WTC11 (cell line): Measurements from ENCODE around the gene SLC35F1. TPM values are rescaled to one million over a fixed set of nuclear protein-coding genes. Genes with fewer than 3 reads are reported as not detected.

Experiments
- ATAC-seq: fragments of 200-7000 bp; cut with Tn5 transposase; 2 replicates; pipeline ENCODE4 v1.10.0; 2021; ENCODE audit warnings: mild to moderate bottlenecking, moderate library complexity
- CTCF ChIA-PET: fragments of 300-600 bp; sonication (Branson Sonifier 250); formaldehyde crosslinking; loops from one replicate; lab custom pipeline; 2021; ENCODE audit warnings: antibody characterized with exemption; lab: Charles Lee
- POLR2A ChIA-PET: fragments of 350-600 bp; sonication (Branson Sonifier 250); formaldehyde crosslinking; loops from one replicate; lab custom pipeline; 2021; ENCODE audit warnings: antibody characterized with exemption; lab: Charles Lee
- DNase-seq: peaks from one replicate; pipeline ENCODE4 v3.0.0; 2021; ENCODE audit warnings: low spot score
- H3K27ac Mint-ChIP-seq: 2 replicates; pipeline ENCODE4 v1.8.0; 2021; ENCODE audit warnings: mixed read lengths
- H3K27me3 Mint-ChIP-seq: 2 replicates; pipeline ENCODE4 v1.8.0; 2021; ENCODE audit warnings: low read depth, mild to moderate bottlenecking, moderate library complexity, mixed read lengths
- H3K36me3 Mint-ChIP-seq: 2 replicates; pipeline ENCODE4 v1.8.0; 2021; ENCODE audit warnings: mixed read lengths
- H3K4me1 Mint-ChIP-seq: 2 replicates; pipeline ENCODE4 v1.8.0; 2022; ENCODE audit warnings: mixed read lengths
- H3K4me3 Mint-ChIP-seq: 2 replicates; pipeline ENCODE4 v1.8.0; 2021; ENCODE audit warnings: mild to moderate bottlenecking, moderate library complexity, mixed read lengths
- H3K9me3 Mint-ChIP-seq: 2 replicates; pipeline ENCODE4 v1.8.0; 2021; ENCODE audit warnings: mixed read lengths
- CBFB ChIP-seq: sonication (generic); formaldehyde crosslinking; IDR thresholded peaks from 2 replicates; pipeline ENCODE4 v1.8.1; 2022; ENCODE audit warnings: mild to moderate bottlenecking, low read depth, missing genetic modification reagents
- CREM ChIP-seq: sonication (generic); formaldehyde crosslinking; IDR thresholded peaks from 2 replicates; pipeline ENCODE4 v1.8.1; 2022; ENCODE audit warnings: mild to moderate bottlenecking, missing genetic modification reagents, moderate library complexity
- GRHL2 ChIP-seq: fragments of 250-450 bp; sonication (Bioruptor Pico); IDR thresholded peaks from 2 replicates; pipeline ENCODE4 v1.8.0; 2022; ENCODE audit warnings: mild to moderate bottlenecking, moderate library complexity; ENCODE audit not compliant: insufficient replicate concordance, severe bottlenecking
- GTF2I ChIP-seq: fragments of 250-450 bp; sonication (Bioruptor Pico); conservative IDR thresholded peaks from 2 replicates; pipeline ENCODE4 v1.4.0; 2021; ENCODE audit warnings: mild to moderate bottlenecking
- MXD4 ChIP-seq: fragments of 250-450 bp; sonication (Bioruptor Pico); IDR thresholded peaks from 2 replicates; pipeline ENCODE4 v1.8.0; 2021; ENCODE audit warnings: mild to moderate bottlenecking, moderate library complexity, borderline replicate concordance
- NFE2L1 ChIP-seq: sonication (generic); formaldehyde crosslinking; IDR thresholded peaks from 2 replicates; pipeline ENCODE4 v1.8.1; 2023; ENCODE audit warnings: missing genetic modification reagents
- NR1H2 ChIP-seq: sonication (generic); formaldehyde crosslinking; IDR thresholded peaks from 2 replicates; pipeline ENCODE4 v1.9.0; 2021; ENCODE audit warnings: mild to moderate bottlenecking, moderate library complexity, missing genetic modification reagents
- ZNF317 ChIP-seq: sonication (generic); formaldehyde crosslinking; IDR thresholded peaks from 2 replicates; pipeline ENCODE4 v1.8.1; 2023; ENCODE audit warnings: low read depth, mild to moderate bottlenecking, moderate library complexity, missing genetic modification reagents, borderline replicate concordance
- total RNA-seq: library from RNA; stranded (reverse); gene quantifications from 3 replicates; pipeline ENCODE4 v1.2.3, GENCODE V29; 2021
- TF ChIP-seq, protein P1 (sequence below): fragments of 200-600 bp; IDR thresholded peaks from 2 replicates; pipeline ENCODE4 v1.8.0; 2022; ENCODE audit warnings: antibody characterized with exemption
- TF ChIP-seq, protein P2 (sequence below): sonication (generic); formaldehyde crosslinking; IDR thresholded peaks from 2 replicates; pipeline ENCODE4 v1.8.1; 2023; ENCODE audit warnings: mild to moderate bottlenecking, missing genetic modification reagents
- TF ChIP-seq, protein P3 (sequence below): sonication (generic); formaldehyde crosslinking; IDR thresholded peaks from 2 replicates; pipeline ENCODE4 v1.8.0; 2022; ENCODE audit warnings: mild to moderate bottlenecking, missing genetic modification reagents
- TF ChIP-seq, protein P4 (sequence below): sonication (generic); formaldehyde crosslinking; IDR thresholded peaks from 2 replicates; pipeline ENCODE4 v1.8.1; 2023; ENCODE audit warnings: mild to moderate bottlenecking, missing genetic modification reagents
- TF ChIP-seq, protein P5 (sequence below): sonication (generic); formaldehyde crosslinking; IDR thresholded peaks from 2 replicates; pipeline ENCODE4 v1.8.1; 2023; ENCODE audit warnings: mild to moderate bottlenecking, moderate library complexity, missing genetic modification reagents
- TF ChIP-seq, protein P6 (sequence below): fragments of 250-450 bp; sonication (Bioruptor Pico); IDR thresholded peaks from 2 replicates; pipeline ENCODE4 v2.1.2; 2022; ENCODE audit warnings: mild to moderate bottlenecking, moderate library complexity

SLC35F1 gene
- total RNA-seq, 1 experiment from 2014 or later: 11.0 TPM

DNA sequence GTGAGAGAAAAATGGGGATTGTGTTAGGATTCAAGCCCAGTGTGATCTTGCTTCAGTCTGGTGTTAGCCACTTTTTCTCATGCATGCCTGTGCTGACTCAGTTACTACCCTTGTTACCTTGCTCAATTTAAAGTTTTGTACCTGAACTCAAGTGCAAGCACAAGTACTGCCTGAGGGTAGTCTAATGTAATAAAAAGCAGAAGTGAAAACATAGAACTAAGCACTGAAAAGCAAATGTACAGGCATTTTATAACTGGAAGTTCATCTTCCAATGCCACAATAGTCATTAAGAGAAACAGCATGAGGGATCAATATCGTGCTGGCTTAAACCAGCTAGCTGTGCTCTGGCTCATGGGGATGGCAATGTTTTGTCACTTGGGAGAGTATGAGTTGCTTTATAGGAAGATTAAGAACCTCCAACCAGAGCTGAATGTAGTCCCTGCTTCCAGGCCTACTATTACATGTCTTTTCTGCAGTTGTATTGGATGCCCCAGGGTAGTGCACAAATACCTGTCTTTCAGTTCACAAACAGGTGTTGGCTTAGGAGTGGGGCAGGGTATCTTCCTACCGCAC, 48.7 kb downstream of the SLC35F1 start (continued):
- TF ChIP-seq, protein P1, sequence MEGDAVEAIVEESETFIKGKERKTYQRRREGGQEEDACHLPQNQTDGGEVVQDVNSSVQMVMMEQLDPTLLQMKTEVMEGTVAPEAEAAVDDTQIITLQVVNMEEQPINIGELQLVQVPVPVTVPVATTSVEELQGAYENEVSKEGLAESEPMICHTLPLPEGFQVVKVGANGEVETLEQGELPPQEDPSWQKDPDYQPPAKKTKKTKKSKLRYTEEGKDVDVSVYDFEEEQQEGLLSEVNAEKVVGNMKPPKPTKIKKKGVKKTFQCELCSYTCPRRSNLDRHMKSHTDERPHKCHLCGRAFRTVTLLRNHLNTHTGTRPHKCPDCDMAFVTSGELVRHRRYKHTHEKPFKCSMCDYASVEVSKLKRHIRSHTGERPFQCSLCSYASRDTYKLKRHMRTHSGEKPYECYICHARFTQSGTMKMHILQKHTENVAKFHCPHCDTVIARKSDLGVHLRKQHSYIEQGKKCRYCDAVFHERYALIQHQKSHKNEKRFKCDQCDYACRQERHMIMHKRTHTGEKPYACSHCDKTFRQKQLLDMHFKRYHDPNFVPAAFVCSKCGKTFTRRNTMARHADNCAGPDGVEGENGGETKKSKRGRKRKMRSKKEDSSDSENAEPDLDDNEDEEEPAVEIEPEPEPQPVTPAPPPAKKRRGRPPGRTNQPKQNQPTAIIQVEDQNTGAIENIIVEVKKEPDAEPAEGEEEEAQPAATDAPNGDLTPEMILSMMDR: no peak
- TF ChIP-seq MXD4 (CRISPR knock-in tag): no peak

DNA sequence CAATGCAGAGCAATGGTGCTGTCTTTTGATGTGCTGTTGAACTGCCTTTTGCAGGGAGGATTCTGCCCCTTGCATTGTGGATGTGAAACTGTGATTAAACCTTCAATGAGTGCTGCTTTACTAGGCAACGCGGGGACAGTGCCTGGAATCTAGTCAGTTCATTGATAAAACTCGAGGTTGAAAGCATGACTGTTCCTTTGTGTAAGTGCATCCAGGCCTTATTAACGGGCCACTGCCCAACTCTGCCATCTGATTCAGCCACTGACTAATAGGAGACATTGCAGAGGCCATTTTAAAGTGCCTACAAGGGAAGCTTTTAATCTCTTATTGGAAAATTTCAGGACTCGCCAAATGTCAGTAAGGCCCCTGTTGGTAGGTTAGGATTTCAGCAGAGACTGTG, 49.3 kb downstream of the SLC35F1 start:
- H3K36me3 Mint-ChIP-seq: no peaks in the 10 kb centered on the region
- H3K27ac Mint-ChIP-seq: no peak overlapping the region
- no peak for ATAC-seq
- TF ChIP-seq NFE2L1 (no peak), GTF2I (CRISPR knock-in tag) (no peak), NR1H2 (CRISPR knock-in tag) (no peak), CBFB (CRISPR knock-in tag) (no peak), ZNF317 (CRISPR knock-in tag) (no peak), GRHL2 (CRISPR knock-in tag) (no peak), CREM (CRISPR knock-in tag) (no peak)
- TF ChIP-seq, protein P2, sequence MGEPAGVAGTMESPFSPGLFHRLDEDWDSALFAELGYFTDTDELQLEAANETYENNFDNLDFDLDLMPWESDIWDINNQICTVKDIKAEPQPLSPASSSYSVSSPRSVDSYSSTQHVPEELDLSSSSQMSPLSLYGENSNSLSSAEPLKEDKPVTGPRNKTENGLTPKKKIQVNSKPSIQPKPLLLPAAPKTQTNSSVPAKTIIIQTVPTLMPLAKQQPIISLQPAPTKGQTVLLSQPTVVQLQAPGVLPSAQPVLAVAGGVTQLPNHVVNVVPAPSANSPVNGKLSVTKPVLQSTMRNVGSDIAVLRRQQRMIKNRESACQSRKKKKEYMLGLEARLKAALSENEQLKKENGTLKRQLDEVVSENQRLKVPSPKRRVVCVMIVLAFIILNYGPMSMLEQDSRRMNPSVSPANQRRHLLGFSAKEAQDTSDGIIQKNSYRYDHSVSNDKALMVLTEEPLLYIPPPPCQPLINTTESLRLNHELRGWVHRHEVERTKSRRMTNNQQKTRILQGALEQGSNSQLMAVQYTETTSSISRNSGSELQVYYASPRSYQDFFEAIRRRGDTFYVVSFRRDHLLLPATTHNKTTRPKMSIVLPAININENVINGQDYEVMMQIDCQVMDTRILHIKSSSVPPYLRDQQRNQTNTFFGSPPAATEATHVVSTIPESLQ (CRISPR knock-in tag): no peak
- TF ChIP-seq, protein P3, sequence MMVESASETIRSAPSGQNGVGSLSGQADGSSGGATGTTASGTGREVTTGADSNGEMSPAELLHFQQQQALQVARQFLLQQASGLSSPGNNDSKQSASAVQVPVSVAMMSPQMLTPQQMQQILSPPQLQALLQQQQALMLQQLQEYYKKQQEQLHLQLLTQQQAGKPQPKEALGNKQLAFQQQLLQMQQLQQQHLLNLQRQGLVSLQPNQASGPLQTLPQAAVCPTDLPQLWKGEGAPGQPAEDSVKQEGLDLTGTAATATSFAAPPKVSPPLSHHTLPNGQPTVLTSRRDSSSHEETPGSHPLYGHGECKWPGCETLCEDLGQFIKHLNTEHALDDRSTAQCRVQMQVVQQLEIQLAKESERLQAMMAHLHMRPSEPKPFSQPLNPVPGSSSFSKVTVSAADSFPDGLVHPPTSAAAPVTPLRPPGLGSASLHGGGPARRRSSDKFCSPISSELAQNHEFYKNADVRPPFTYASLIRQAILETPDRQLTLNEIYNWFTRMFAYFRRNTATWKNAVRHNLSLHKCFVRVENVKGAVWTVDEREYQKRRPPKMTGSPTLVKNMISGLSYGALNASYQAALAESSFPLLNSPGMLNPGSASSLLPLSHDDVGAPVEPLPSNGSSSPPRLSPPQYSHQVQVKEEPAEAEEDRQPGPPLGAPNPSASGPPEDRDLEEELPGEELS: no peak
- TF ChIP-seq, protein P4, sequence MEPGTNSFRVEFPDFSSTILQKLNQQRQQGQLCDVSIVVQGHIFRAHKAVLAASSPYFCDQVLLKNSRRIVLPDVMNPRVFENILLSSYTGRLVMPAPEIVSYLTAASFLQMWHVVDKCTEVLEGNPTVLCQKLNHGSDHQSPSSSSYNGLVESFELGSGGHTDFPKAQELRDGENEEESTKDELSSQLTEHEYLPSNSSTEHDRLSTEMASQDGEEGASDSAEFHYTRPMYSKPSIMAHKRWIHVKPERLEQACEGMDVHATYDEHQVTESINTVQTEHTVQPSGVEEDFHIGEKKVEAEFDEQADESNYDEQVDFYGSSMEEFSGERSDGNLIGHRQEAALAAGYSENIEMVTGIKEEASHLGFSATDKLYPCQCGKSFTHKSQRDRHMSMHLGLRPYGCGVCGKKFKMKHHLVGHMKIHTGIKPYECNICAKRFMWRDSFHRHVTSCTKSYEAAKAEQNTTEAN (CRISPR knock-in tag): no peak
- TF ChIP-seq, protein P5, sequence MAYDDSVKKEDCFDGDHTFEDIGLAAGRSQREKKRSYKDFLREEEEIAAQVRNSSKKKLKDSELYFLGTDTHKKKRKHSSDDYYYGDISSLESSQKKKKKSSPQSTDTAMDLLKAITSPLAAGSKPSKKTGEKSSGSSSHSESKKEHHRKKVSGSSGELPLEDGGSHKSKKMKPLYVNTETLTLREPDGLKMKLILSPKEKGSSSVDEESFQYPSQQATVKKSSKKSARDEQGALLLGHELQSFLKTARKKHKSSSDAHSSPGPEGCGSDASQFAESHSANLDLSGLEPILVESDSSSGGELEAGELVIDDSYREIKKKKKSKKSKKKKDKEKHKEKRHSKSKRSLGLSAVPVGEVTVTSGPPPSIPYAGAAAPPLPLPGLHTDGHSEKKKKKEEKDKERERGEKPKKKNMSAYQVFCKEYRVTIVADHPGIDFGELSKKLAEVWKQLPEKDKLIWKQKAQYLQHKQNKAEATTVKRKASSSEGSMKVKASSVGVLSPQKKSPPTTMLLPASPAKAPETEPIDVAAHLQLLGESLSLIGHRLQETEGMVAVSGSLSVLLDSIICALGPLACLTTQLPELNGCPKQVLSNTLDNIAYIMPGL (CRISPR knock-in tag): no peak
- TF ChIP-seq, protein P6, sequence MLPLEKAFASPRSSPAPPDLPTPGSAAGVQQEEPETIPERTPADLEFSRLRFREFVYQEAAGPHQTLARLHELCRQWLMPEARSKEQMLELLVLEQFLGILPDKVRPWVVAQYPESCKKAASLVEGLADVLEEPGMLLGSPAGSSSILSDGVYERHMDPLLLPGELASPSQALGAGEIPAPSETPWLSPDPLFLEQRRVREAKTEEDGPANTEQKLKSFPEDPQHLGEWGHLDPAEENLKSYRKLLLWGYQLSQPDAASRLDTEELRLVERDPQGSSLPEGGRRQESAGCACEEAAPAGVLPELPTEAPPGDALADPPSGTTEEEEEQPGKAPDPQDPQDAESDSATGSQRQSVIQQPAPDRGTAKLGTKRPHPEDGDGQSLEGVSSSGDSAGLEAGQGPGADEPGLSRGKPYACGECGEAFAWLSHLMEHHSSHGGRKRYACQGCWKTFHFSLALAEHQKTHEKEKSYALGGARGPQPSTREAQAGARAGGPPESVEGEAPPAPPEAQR (CRISPR knock-in tag): no peak
- H3K4me1 Mint-ChIP-seq: peaks cover 12% of the 10 kb centered on the region
- no peaks in the 10 kb centered on the region for H3K9me3 Mint-ChIP-seq
- DNase-seq: no peak
- H3K27me3 Mint-ChIP-seq: no peaks in the 10 kb centered on the region
- CTCF ChIA-PET: no interaction called here
- H3K4me3 Mint-ChIP-seq: no peak overlapping the region
- POLR2A ChIA-PET: no interaction called here
